GM18873 (cell line): ENCODE results near the gene WDR37.
A peak's percentile ranks its signal among the peaks of the same experiment; 100 is the strongest.
"Not testable (repeated sequence)": the region's sequence is repeated elsewhere in the genome, so short reads cannot be mapped to it uniquely, and the experiment has no call there.

Source experiments
- ATAC-seq: cut with Tn5 transposase; IDR thresholded peaks from one replicate; pipeline ENCODE4 v1.9.1; 2021; ENCODE audit warnings: mild to moderate bottlenecking, moderate library complexity, moderate number of reproducible peaks; ENCODE audit not compliant: unreplicated experiment, low FRiP score

WDR37 gene

GRCh38 chr10:1101946-1102345 lies 45.8 kb downstream of the WDR37 start:
- no peak for ATAC-seq

DNA sequence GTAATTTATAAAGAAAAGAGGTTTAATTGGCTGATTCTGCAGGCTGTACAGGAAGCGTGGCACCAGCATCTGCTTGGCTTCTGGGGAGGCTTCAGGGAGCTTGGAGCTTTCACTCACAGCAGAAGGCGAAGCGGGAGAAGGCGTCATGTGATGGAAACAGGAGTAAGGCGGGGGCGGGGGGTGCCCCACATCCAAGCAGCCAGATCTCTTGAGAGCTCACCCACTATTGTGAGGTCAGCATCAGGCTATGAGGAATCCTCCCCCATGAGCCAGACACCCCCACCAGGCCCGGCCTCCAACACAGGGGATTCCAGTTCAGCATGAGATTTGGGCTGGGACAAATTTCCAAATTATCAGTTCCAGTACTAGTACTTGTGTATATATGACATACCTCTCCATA lies 46.2 kb downstream of the WDR37 start:
- no peak for ATAC-seq

- ATAC-seq, result no peak
Measured at GRCh38 chr10:1102831-1103230, 46.6 kb downstream of the WDR37 start.

DNA sequence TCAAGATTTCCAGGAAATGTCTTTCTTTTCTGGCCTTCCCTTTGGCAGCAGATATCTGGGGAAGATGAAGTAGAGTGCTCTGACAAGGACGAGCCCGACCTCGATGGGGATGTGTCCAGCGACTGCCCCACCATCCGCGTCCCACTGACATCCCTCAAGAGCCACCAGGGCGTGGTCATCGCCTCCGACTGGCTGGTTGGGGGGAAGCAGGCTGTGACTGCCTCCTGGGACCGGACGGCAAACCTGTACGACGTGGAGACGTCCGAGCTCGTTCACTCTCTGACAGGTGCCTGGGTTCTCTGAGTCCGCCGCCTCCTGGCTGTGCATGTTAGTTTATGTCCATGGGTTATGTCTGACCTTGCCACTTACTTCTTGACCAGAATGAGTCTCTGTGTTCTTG lies 47.4 kb downstream of the WDR37 start:
- ATAC-seq, result no peak

DNA sequence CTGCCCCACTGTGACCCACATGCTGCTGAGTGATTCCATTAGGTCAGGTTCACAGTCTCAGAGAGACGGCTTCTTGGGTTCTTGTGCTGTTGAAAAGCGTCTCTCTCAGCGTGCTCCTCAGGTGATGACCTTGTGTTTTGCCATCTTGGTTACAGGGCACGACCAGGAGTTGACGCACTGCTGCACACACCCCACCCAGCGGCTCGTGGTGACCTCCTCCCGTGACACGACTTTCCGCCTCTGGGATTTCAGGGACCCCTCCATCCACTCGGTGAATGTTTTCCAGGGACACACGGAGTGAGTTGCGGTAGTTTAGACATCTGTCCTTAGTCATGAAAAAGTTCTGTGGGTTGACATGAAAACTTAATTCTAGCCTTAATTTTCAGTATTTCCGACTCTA lies 48.8 kb downstream of the WDR37 start:
- no peak for ATAC-seq

GRCh38 chr10:1107004-1107403 lies 50.8 kb downstream of the WDR37 start:
- no peak for ATAC-seq

DNA sequence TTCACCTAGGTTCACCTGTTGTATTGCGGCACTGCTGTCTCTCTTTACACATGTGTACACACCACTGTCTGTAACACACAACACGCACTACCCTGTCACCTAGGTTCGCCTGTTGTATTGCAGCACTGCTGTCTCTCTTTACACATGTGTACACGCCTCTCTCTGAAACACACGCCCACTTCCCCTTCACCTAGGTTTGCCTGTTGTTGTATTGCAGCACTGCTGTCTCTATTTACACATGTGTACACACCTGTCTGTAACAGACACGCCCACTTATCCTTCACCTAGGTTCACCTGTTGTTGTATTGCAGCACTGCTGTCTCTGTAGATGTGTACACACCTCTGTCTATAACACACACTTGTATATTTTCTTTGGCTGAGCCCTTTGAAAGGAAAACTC lies 51.5 kb downstream of the WDR37 start:
- no peak for ATAC-seq

GRCh38 chr10:1109795-1110673 lies 53.8 kb downstream of the WDR37 start:
- ATAC-seq, result peak; percentile 75

- no peak for ATAC-seq
Measured at GRCh38 chr10:1110674-1111119, 54.5 kb downstream of the WDR37 start.

- ATAC-seq, result no peak
Measured at GRCh38 chr10:1114315-1114714, 58.1 kb downstream of the WDR37 start.

DNA sequence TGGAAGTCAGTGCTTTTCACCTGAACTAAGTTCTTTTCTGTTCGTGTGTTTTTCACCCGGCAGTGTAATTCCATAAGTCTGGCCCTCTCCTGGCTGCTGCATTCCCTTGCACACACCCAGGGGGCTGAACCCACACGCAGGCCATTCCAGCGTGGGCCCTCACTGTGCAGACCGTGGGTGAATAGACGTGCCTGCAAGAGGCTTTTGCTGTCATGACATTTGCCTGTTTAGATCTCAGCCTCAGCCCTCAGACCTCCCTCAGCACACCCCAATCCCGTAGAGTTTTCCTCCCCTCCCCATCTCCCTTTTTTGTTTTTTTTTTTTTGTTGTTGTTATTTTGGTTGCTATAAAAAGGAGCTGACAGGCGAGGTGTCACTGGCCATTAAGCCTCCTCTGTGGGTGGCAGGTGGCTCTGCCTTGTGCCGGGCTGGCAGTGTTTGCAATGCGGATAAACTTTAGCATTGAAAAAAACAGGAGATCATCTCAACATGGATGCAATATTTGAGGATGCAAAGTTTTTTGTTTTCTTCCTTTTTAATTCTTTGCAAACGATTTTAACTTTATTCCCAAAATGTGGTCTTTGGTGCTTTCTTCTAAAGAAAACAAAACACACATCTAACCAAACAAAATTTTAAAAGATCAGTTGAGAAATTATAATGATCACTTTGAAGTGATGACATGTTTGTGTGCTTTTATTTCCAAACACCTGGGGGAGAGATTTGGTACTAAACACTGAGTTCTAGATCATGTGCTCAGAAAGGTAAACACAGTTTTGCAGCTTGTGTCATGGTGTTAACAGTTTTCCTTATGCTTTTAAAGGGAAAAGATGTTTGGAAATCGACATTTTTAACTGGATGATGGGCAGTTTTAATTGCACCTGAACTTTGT lies 58.8 kb downstream of the WDR37 start:
- ATAC-seq, result no peak

GRCh38 chr10:1115607-1115955 lies 59.4 kb downstream of the WDR37 start:
- no peak for ATAC-seq

- ATAC-seq, result no peak
Measured at GRCh38 chr10:1116051-1116450, 59.9 kb downstream of the WDR37 start.

- no peak for ATAC-seq
Measured at GRCh38 chr10:1116696-1117280, 60.6 kb downstream of the WDR37 start.

- ATAC-seq, result no peak
Measured at GRCh38 chr10:1117651-1118050, 61.5 kb downstream of the WDR37 start.

GRCh38 chr10:1118318-1118717 lies 62.1 kb downstream of the WDR37 start:
- not testable (repeated sequence) for ATAC-seq

- ATAC-seq, result no peak
Measured at GRCh38 chr10:1119027-1119426, 62.8 kb downstream of the WDR37 start.

GRCh38 chr10:1119501-1119900 lies 63.3 kb downstream of the WDR37 start:
- ATAC-seq, result no peak

DNA sequence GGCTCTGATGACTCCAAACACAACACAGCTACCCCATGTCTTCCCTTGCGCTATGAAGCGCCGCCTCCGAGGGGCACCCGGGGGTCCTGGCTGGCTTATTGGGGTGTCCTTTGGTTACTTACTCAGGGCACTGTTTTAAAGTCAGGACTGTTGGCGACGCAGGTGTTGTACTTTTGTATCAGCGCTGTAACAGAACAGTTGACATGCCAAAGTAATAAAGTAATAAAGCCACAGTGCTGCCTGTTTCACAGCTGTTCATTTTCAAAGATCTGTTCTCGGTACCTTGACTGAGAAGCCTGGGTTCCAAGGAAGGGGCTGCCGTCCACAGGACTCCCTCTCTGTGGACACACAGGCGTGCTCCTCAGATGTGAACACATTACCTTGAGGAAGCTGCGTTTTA lies 64.1 kb downstream of the WDR37 start:
- ATAC-seq, result no peak

DNA sequence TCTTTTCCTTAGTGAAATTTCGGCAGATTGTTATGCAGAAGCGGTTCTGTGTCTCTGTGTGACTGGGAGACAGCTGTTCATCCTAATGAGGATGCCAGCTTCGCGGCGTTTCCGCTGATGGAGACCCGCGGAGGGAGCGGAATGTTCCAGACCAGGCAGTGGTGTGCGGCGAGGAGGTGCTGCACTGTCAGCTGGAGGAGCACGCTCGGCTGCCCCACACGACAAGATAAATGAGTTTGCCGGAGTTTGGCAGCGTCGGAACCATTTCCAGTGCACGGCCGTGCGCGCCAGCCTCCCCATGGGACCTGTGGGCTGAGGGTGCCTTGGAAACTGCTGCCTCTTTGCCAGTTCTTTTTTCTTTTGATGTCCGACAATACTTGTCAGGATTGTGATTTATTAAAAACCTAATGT lies 64.6 kb downstream of the WDR37 start:
- ATAC-seq, result no peak
